Ascending aorta (tissue), 2 donors: ENCODE results near the gene JAM3. TPM values are rescaled to one million over a fixed set of nuclear protein-coding genes. Genes with fewer than 3 reads are reported as not detected.

ENCODE experiments used
- DNase-seq, 2 donors: peaks; one replicate each; pipeline ENCODE4 v3.0.0-alpha.2; 2019; ENCODE audit warnings: low spot score in 2 of 2
- H3K27ac ChIP-seq, 2 donors: fragments of 200-600 bp; sonication (generic); one replicate each; pipeline ENCODE4 v1.5.1; 2016 to 2017; ENCODE audit warnings: mild to moderate bottlenecking in 1 of 2
- H3K27me3 ChIP-seq: fragments of 200-600 bp; sonication (generic); one replicate; pipeline ENCODE4 v1.5.1; 2017
- H3K36me3 ChIP-seq, 2 donors: fragments of 200-600 bp; sonication (generic); one replicate each; pipeline ENCODE4 v1.5.1; 2016
- H3K4me1 ChIP-seq, 2 donors: fragments of 200-600 bp; sonication (generic); one replicate each; pipeline ENCODE4 v1.5.1; 2016 to 2017; ENCODE audit warnings: mild to moderate bottlenecking in 1 of 2
- H3K4me3 ChIP-seq, 2 donors: fragments of 200-600 bp; sonication (generic); one replicate each; pipeline ENCODE4 v1.5.1; 2016 to 2017; ENCODE audit warnings: mild to moderate bottlenecking in 1 of 2
- H3K9me3 ChIP-seq, 2 donors: fragments of 200-600 bp; sonication (generic); one replicate each; pipeline ENCODE4 v1.5.1; 2016
- CTCF ChIP-seq, 3 experiments: fragments of 200-600 bp in 2 of 3; fragments of 450-650 bp in 1 of 3; sonication (generic) in 2 of 3; IDR thresholded peaks; one replicate each; pipeline ENCODE4 v1.5.1; 2016 to 2019; ENCODE audit warnings: antibody characterized with exemption in 3 of 3, mild to moderate bottlenecking in 1 of 3, moderate library complexity in 1 of 3
- intact Hi-C: fragments of 100-400 bp; cut with DNase I; formaldehyde crosslinking; loops from one replicate; pipeline ENCODE4 v1.15.1; 2023
- total RNA-seq: library from RNA; depleted of rRNA; stranded (reverse); fragments of >200 nt; gene quantifications from one replicate; pipeline ENCODE4 v1.1.0, GENCODE V29; 2016

JAM3 gene
- total RNA-seq, 1 donor from 2014 or later = 59.8 TPM

- no peak for TF ChIP-seq CTCF (IDR thresholded peaks at IDR 0.05)
- DNase-seq = no peak
- Histone ChIP-seq H3K27ac (no peak overlapping the region), H3K36me3 (peaks cover 12 to 29% of the 10 kb centered on the region in 2 donors), H3K27me3 (no peaks in the 10 kb centered on the region), H3K4me1 (peaks cover 0 to 10% of the 10 kb centered on the region in 2 donors), H3K4me3 (no peak overlapping the region), H3K9me3 (no peaks in the 10 kb centered on the region)
- intact Hi-C loops = loop anchor here (5.0 kb wide), 1 partner anchor 214 kb away; no protein-coding TSS in a partner anchor
Measured at GRCh38 chr11:134140961-134141490, 72.2 kb downstream of the JAM3 start.

- TF ChIP-seq CTCF (IDR thresholded peaks at IDR 0.05) = no peak
- Histone ChIP-seq H3K9me3 (no peaks in the 10 kb centered on the region), H3K36me3 (peaks cover 18 to 35% of the 10 kb centered on the region in 2 donors), H3K27ac (no peak overlapping the region), H3K4me1 (peaks cover 0 to 10% of the 10 kb centered on the region in 2 donors), H3K27me3 (no peaks in the 10 kb centered on the region), H3K4me3 (no peak overlapping the region)
- intact Hi-C loops = loop anchor here (5.0 kb wide), 1 partner anchor 215 kb away; no protein-coding TSS in a partner anchor
- DNase-seq = no peak
Measured at GRCh38 chr11:134142536-134142935, 73.7 kb downstream of the JAM3 start.

DNA sequence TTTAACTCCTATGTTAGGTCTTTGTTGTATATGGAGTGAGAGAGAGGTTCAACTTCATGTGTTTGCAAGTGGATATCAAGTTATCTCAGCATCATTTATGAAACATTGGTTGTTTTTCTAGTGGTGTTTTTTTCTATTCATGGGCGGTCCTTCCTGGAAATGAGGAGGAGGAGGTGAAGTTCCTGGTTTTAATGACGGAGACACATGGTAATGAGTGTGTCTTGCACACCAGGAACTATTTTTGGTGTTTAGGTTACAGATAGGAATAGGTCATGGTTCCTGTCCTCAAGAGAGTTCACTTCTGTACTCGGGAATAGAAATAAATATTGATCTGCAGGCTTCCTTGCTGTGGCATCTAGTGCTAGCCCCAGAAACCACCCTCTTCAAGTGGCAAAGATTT lies 74.9 kb downstream of the JAM3 start:
- TF ChIP-seq CTCF (IDR thresholded peaks at IDR 0.05) = no peak
- intact Hi-C loops = loop anchor here (5.0 kb wide), 1 partner anchor 216 kb away; no protein-coding TSS in a partner anchor
- H3K9me3 ChIP-seq = no peaks in the 10 kb centered on the region
- peaks cover 18 to 38% of the 10 kb centered on the region in 2 donors for H3K36me3 ChIP-seq
- peaks cover 0 to 15% of the 10 kb centered on the region in 2 donors for H3K4me1 ChIP-seq
- H3K27me3 ChIP-seq = no peaks in the 10 kb centered on the region
- H3K27ac ChIP-seq = peak overlapping the region in 1 of 2 donors; percentile 23
- no peak for DNase-seq
- no peak overlapping the region for H3K4me3 ChIP-seq

DNA sequence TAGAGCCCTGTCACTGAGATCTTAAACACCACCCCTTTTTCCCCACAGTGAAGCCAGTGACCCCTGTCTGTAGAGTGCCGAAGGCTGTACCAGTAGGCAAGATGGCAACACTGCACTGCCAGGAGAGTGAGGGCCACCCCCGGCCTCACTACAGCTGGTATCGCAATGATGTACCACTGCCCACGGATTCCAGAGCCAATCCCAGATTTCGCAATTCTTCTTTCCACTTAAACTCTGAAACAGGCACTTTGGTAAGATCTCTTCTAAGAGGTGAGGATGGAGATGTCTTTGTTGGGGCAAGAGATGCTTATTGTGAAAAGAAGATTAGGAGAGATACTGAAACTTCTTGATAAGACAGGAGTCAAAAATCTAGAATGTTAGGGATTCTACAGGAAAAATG lies 75.9 kb downstream of the JAM3 start:
- intact Hi-C loops = loop anchor here (5.0 kb wide), 1 partner anchor 217 kb away; no protein-coding TSS in a partner anchor
- Histone ChIP-seq H3K4me3 (no peak overlapping the region), H3K36me3 (peaks cover 26 to 48% of the 10 kb centered on the region in 2 donors), H3K9me3 (no peaks in the 10 kb centered on the region), H3K27ac (no peak overlapping the region), H3K27me3 (no peaks in the 10 kb centered on the region), H3K4me1 (peaks cover 0 to 6% of the 10 kb centered on the region in 2 donors)
- TF ChIP-seq CTCF (IDR thresholded peaks at IDR 0.05) = no peak
- DNase-seq = no peak

DNA sequence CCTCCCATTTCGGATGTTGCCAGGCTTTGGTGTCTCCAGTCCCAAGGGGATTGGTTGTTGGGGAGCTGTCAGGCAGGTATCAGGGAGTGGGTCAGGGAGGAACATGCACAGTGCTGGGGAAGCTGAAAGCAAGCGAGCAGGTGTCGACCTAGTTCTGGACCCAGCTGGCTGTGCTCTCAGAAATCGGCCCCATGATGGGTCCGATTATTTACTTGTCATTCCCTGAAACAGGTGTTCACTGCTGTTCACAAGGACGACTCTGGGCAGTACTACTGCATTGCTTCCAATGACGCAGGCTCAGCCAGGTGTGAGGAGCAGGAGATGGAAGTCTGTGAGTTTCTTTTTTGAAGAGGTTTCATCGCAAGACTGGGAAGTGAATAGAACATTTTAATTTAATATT lies 76.8 kb downstream of the JAM3 start:
- TF ChIP-seq CTCF (IDR thresholded peaks at IDR 0.05) = no peak
- Histone ChIP-seq H3K9me3 (no peaks in the 10 kb centered on the region), H3K4me3 (no peak overlapping the region), H3K36me3 (peaks cover 31 to 51% of the 10 kb centered on the region in 2 donors), H3K4me1 (peaks cover 0 to 9% of the 10 kb centered on the region in 2 donors), H3K27ac (no peak overlapping the region), H3K27me3 (no peaks in the 10 kb centered on the region)
- intact Hi-C loops = no loop called here
- DNase-seq = no peak
